Activated B cell treated with CpG ODN at 0.5 μM for 24 hours (primary cell): ENCODE data around the gene WIPI1. TPM values are rescaled to one million over a fixed set of nuclear protein-coding genes. Genes with fewer than 3 reads are reported as not detected.
"Not testable (repeated sequence)": the region's sequence is repeated elsewhere in the genome, so short reads cannot be mapped to it uniquely, and the experiment has no call there.

ENCODE experiments used
- ATAC-seq: fragments of 200-7000 bp; cut with Tn5 transposase; one replicate; pipeline ENCODE4 v1.10.0; 2021; ENCODE audit warnings: low read depth, mild to moderate bottlenecking, moderate library complexity
- CTCF ChIA-PET: fragments of 350-600 bp; sonication (Branson Sonifier 250); formaldehyde crosslinking; loops from one replicate; lab custom pipeline; 2021; ENCODE audit warnings: antibody characterized with exemption; lab: Charles Lee
- POLR2A ChIA-PET: fragments of 350-600 bp; sonication (Branson Sonifier 250); formaldehyde crosslinking; loops from one replicate; lab custom pipeline; 2021; ENCODE audit warnings: antibody characterized with exemption; lab: Charles Lee
- DNase-seq: peaks from one replicate; pipeline ENCODE4 v3.0.0; 2022
- H3K27ac Mint-ChIP-seq: one replicate; pipeline ENCODE4 v1.8.0; 2020; ENCODE audit warnings: mixed read lengths
- H3K27me3 Mint-ChIP-seq: one replicate; pipeline ENCODE4 v1.8.0; 2021; ENCODE audit warnings: mixed read lengths
- H3K36me3 Mint-ChIP-seq: one replicate; pipeline ENCODE4 v1.8.0; 2021; ENCODE audit warnings: low read depth, mixed read lengths
- H3K4me1 Mint-ChIP-seq: one replicate; pipeline ENCODE4 v1.8.0; 2021; ENCODE audit warnings: mixed read lengths
- H3K4me3 Mint-ChIP-seq: one replicate; pipeline ENCODE4 v1.8.0; 2020; ENCODE audit warnings: mild to moderate bottlenecking, mixed read lengths
- H3K9me3 Mint-ChIP-seq: one replicate; pipeline ENCODE4 v1.8.0; 2020; ENCODE audit warnings: mixed read lengths
- CTCF ChIP-seq: fragments of 200-600 bp; IDR thresholded peaks from one replicate; pipeline ENCODE4 v1.8.0; 2022; ENCODE audit warnings: antibody characterized with exemption, mild to moderate bottlenecking
- intact Hi-C: fragments of 100-400 bp; cut with micrococcal nuclease; formaldehyde crosslinking; loops from one replicate; pipeline ENCODE4 v1.15.1; 2024
- total RNA-seq: library from RNA; stranded (reverse); gene quantifications from 2 replicates; pipeline ENCODE4 v1.2.3, GENCODE V29; 2022

The WIPI1 gene
- total RNA-seq, 1 donor from 2014 or later = 9.8 TPM

- Mint-ChIP-seq H3K27me3 (no peaks in the 10 kb centered on the region), H3K9me3 (no peaks in the 10 kb centered on the region), H3K4me3 (peak overlapping the region; percentile 62), H3K27ac (peak overlapping the region; percentile 90), H3K36me3 (no peaks in the 10 kb centered on the region), H3K4me1 (peaks cover 41% of the 10 kb centered on the region)
- CTCF ChIA-PET = interaction anchor here (0.8 to 2.0 kb wide), 6 partner anchors 9 to 66 kb away, joined by 3 to 7 read pairs (median 4); partner anchors contain the start of gene PRKAR1A
- ATAC-seq = peak; percentile 41
- DNase-seq = no peak
- intact Hi-C loops = loop anchor here (1.0 to 5.0 kb wide), 2 partner anchors 13 to 206 kb away; partner anchors contain the start of genes ARSG and SLC16A6
- POLR2A ChIA-PET = interaction anchor here (0.7 to 9.8 kb wide), 8 partner anchors 9 to 680 kb away, joined by 3 to 102 read pairs (median 4); partner anchors contain the start of genes PRKAR1A and WIPI1
- TF ChIP-seq CTCF = no peak
These were observed 41.4 kb upstream of the WIPI1 start for GRCh38 chr17:68498479-68499326.

- Mint-ChIP-seq H3K27ac (peak overlapping the region; percentile 90), H3K9me3 (no peaks in the 10 kb centered on the region), H3K4me3 (peak overlapping the region; percentile 62), H3K4me1 (peaks cover 41% of the 10 kb centered on the region), H3K27me3 (no peaks in the 10 kb centered on the region), H3K36me3 (no peaks in the 10 kb centered on the region)
- POLR2A ChIA-PET = interaction anchor here (0.6 to 9.8 kb wide), 8 partner anchors 9 to 685 kb away, joined by 4 to 102 read pairs (median 5); partner anchors contain the start of genes PRKAR1A and WIPI1
- ATAC-seq = peak; percentile 91
- CTCF ChIA-PET = interaction anchor here (0.8 to 2.0 kb wide), 6 partner anchors 9 to 65 kb away, joined by 3 to 7 read pairs (median 4); partner anchors contain the start of gene PRKAR1A
- DNase-seq = no peak
- no peak for TF ChIP-seq CTCF
- intact Hi-C loops = loop anchor here (1.0 to 5.0 kb wide), 2 partner anchors 13 to 206 kb away; partner anchors contain the start of genes ARSG and SLC16A6
These were observed 40.6 kb upstream of the WIPI1 start for GRCh38 chr17:68497885-68498319.

- DNase-seq (no peak), ATAC-seq (no peak)
- ChIA-PET CTCF (no interaction called here), POLR2A (interaction anchor here (9.8 kb wide), 1 partner anchor 17 kb away, joined by 102 read pairs; the partner anchor contains the start of gene PRKAR1A)
- Mint-ChIP-seq H3K36me3 (no peaks in the 10 kb centered on the region), H3K27me3 (no peaks in the 10 kb centered on the region), H3K4me3 (no peak overlapping the region), H3K9me3 (no peaks in the 10 kb centered on the region), H3K27ac (peak overlapping the region; percentile 47), H3K4me1 (peaks cover 47% of the 10 kb centered on the region)
- no peak for TF ChIP-seq CTCF
- intact Hi-C loops = loop anchor here (5.0 kb wide), 1 partner anchor 203 kb away; the partner anchor contains the start of genes ARSG and SLC16A6
These were observed 37.8 kb upstream of the WIPI1 start for GRCh38 chr17:68495081-68495480.

GRCh38 chr17:68492394-68493054 is 35.2 kb upstream of the WIPI1 start:
- H3K4me3 Mint-ChIP-seq, H3K27me3 Mint-ChIP-seq, DNase-seq, ATAC-seq, intact Hi-C loops, H3K36me3 Mint-ChIP-seq, CTCF ChIA-PET, H3K9me3 Mint-ChIP-seq: not testable (repeated sequence)
- POLR2A ChIA-PET = interaction anchor here (2.9 kb wide), 1 partner anchor 20 kb away, joined by 8 read pairs; the partner anchor contains the start of gene PRKAR1A
- Mint-ChIP-seq H3K27ac (peak overlapping the region; percentile 70), H3K4me1 (peaks cover 28% of the 10 kb centered on the region)
